HuH-7 (cell line): ENCODE measurements around the gene ATP7A.
A peak's percentile ranks its signal among the peaks of the same experiment; 100 is the strongest.
"Not testable (repeated sequence)": the region's sequence is repeated elsewhere in the genome, so short reads cannot be mapped to it uniquely, and the experiment has no call there.

Experiments used
- DNase-seq: peaks from one replicate; pipeline ENCODE4 v3.0.0; 2011; ENCODE audit warnings: low spot score

Gene ATP7A

DNA sequence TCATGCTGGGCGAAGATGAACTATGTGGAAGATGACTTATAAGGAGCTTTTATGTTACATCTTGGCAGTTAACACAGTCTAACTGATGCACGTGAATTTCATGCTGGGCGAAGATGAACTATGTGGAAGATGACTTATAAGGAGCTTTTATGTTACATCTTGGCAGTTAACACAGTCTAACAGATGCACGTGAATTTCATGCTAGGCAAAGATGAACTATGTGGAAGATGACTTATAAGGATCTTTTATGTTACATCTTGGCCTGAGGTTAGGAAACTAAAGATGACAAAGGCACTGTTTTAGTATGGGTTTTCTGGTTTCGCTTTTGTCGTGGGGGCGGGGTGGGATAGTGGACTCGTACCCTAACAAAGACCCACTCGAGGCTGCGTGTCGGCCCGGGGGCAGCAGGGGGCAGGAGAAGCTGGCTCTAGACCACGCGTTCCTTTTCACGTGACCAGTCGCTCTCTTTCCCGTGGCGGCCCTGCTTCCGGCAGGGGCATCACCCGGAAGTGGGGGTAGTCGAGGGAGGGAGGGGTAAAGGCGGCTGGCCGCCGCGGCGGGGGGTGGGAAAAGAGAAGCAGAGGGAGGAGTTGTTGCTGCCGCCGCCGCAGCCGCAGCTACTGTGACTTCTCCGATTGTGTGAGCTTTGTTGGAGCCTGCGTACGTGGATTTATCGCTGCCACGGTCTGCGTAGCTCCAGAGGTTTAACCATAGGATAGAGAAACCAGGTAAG is at the start of gene ATP7A:
Gene ATP7A, plus strand, starts transcription at position 586 of the 733 bp plus-strand sequence. CDS start 60,949 bp downstream, outside the sequence.
- peak; percentile 89 for DNase-seq

DNA sequence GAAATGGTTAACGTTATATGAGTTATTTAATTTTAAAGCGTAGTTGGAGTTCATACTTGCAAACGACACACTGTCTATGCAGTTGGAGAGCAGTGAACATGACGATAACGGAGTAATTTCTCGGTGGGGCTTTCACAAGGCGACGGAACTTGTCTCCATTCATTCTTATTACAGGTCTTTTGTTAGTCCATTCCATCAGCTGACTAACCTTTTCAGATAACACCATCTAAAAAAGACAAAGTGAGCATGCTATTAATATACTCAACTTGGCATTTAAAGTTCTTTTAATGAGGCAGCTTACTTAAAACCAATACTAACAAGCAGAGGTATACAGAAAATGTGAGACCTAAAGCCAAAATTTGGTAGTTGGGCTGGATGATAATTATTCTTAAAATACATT is 35.1 kb upstream of the ATP7A start:
- no peak for DNase-seq

DNA sequence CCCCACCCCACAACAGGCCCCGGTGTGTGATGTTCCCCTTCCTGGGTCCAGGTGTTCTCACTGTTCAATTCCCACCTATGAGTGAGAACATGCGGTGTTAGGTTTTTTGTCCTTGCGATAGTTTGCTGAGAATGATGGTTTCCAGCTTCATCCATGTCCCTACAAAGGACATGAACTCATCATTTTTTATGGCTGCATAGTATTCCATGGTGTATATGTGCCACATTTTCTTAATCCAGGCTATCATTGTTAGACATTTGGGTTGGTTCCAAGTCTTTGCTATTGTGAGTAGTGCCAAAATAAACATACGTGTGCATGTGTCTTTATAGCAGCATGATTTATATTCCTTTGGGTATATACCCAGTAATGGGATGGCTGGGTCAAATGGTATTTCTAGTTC is 29.1 kb upstream of the ATP7A start:
- DNase-seq = not testable (repeated sequence)

DNA sequence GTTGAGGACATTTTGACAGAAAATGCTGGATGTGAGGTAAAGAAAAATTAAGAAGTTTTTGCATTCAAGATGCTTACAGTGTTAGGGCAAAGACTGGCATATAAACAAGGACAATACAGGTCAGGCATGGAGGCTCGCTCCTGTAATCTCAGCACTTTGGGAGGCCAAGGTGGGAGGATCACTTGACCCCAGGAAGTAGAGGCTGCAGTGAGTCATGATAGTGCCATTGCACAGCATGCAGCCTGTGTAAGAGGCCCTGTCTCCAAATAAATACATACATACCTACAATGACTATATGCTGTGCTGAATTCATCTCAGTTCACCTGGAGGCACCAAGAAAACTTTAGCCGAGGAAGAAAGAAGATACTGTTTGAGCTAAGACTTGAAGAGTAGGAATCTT is 17.6 kb upstream of the ATP7A start:
- no peak for DNase-seq

DNA sequence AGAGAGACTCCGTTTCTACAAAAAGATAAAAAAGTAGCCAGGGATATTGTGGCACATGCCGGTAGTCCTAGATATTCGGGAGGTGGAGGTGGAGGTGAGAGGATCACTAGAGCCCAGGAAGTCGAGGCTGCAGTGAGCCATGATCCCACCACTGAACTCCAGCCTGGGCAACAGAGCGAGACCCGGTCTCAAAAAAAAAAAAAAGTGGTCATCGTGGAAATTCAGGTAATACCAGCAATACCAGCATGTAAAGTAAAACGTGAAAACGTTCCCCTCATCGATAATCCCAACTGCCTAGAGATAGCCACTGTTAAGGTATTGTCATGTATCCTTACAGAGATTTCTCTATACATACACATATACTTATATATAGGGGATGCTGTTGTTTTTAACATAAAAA is 16.8 kb upstream of the ATP7A start:
- no peak for DNase-seq

DNA sequence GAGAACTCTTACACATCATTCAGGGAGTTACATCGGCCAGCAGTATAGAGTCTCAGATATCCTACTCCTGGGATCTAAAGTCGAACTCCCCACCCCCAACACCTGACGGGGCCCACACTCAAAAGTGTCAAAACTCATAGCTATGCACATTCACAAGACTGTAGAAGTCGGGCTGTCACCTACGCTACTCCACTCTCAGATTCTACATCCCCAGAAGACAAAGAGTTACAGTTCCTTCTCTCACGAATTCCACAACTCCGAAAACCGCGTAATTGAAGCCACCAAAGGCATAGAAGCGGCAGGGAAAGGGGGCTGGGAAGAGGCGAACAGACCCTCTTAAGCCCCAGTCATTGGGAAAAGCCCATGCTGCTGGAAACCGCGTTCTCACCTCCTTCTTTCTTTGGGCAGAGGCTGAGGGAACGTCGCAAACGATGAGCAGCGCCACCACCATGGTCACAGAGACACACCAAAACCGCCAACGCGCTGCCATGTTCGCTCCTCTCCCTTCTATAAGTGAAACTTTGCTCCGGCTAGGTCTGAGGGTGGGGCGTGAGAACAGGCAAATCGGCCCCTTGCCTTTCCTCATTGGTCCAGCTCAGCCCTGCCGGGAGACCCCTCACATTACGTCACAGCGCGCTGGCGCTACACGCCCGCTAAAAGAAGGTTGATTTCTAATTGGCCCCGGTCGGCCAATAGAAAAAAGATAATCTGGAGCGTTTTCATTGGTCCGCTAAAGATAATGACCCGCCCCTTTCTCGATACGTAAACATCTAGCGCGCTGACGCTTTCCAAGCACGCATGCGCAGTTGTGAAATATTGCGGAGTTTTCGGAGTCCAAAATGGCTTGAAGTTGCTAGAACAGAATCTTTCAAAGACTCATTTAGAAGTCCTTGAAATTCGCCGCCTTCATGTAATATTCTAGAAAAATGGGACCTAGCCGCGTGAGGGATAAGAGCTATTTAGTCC is 15.3 kb upstream of the ATP7A start, which contains the start of gene MAGT1:
Gene MAGT1, minus strand, starts transcription at position 515 of the 966 bp plus-strand sequence. Its CDS starts 25 bp downstream, at position 490.
- DNase-seq = peak; percentile 82

DNA sequence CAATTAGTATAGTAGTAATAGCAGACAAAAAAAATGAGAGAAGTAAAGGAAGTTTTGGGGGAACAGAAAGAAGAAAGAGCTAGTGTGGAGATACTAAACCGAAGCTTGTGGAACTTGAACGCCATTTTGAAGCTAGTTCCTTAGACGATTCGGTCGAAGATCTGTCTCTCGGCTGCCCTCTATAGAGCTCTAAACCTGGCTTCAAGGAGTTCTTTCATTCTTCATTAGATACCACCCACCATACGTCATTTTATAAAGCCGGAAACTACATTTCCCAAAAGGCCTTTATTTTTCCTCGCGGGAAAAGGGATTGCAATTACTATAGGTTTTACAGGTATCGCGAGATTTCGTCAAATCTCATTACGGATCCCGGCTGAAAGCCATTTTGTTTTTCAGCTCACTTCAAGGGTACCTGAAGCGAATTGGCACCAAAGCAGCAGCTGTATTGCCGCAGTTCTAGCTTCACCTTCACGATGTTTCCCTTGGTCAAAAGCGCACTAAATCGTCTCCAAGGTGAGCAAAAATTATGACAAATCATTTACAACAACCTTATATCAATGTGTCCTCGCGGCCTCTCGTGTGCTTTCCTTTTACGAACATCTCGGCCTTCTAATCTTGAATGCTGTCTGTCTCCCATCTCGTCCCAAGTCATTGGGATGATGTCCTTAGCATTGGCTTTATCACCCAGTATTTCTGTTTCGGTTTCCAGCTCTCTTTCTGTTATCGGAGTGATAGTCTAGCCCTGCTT is 11.2 kb upstream of the ATP7A start, which contains the start of gene COX7B:
Gene COX7B, plus strand, starts transcription at position 388 of the 748 bp plus-strand sequence. Its CDS starts 86 bp downstream, at position 474.
- peak; percentile 57 for DNase-seq

DNA sequence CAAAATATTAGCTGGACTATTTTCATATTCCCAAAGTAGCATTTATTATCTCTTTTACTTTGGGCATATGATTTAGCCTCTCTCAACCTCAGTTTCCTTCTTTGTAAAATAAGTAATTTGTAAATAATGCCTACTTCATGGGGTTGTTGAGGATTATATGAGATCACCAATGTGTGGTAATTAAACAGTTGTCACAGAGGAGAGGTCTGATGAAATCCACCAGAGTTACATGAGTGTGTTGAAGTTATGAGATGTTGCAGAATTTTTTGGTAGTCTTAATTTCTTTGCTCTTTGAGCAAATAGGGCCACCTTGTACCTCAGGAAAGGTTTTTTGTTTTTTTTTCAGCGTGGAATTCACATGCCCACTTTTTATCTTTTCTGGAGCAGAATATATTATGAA is 9.8 kb upstream of the ATP7A start:
- DNase-seq = no peak

DNA sequence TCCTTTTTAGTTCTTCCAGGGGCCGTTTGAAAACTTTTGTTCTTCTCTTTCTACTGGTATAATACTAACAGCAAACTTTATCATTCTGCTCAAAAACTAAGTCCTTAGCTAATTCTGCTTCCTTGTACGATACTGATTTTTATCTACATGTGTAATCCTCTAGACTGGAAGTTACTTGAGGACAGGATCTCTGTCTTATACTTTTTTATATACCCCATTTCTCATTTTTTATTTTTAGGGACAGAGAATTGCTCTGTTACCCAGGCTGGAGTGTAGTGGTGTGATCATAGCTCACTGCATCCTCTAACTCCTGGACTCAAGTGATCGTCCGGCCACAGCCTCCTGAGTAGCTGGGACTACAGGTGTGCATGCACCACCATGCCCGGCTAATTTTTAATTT is 9.0 kb upstream of the ATP7A start:
- DNase-seq = no peak

DNA sequence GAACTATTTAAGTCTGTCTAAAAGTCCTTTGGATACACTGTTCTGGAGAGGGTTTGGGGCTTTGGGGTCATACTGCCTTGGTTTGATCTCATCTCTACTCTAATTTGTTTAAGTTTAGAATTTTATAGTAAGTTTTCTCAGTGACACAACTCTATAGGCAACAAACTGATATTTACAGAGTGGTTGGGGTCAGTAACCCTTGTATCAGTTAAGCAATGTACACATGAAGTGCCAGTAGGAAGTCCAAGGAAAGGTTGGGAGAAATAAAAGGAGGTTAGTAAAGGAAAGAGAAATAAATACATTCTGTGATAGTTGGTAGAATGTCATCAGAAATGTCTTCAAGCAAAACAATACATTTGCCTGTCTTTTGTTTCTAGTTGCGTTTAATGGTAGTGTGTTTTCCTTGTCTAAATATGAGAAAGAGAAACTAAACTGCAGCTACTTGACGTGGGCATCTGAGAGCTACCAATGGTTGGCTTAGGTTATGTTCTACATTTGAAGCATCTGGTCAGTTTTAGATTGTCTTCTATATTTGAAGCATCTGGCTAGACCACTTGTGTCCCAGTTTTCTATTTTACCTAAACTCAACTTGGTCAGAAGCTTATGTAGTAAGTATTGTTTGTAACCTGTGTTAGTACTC is 6.9 kb downstream of the ATP7A start:
- no peak for DNase-seq

DNA sequence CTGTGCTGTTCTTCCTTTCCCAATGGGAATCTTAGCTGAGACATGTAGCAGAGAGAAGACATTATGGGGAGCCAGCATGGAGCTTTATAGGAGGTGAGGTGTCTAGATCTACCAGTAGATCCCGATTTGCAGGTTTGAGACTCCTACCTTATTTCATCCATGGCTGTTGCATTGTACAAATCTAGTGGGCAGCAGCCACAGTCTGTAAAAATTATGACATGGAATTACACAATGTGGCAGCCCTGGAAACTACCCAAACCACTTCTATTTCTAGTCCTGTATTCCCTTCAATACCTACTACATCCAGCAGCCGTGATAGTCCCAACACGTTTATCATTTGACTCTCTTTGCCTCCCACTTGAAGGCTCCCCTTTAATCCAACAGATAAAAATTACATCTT is 8.1 kb downstream of the ATP7A start:
- DNase-seq = no peak

DNA sequence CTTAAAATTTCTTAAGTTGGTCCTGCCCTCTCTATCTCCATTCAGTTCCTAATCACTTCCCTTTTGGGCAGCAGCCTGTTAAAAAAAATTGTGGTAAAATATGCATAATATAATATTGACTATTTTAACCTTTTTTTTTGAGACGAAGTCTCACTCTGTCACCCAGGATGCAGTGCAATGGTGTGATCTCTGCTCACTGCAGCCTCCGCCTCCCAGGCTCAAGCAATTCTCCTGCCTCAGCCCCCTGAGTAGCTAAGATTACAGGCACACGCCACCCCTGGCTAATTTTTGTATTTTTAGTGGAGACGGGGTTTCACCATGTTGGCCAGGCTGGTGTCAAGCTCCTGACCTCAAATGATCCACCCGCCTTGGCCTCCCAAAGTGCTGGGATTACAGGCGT is 8.9 kb downstream of the ATP7A start:
- DNase-seq = not testable (repeated sequence)

DNA sequence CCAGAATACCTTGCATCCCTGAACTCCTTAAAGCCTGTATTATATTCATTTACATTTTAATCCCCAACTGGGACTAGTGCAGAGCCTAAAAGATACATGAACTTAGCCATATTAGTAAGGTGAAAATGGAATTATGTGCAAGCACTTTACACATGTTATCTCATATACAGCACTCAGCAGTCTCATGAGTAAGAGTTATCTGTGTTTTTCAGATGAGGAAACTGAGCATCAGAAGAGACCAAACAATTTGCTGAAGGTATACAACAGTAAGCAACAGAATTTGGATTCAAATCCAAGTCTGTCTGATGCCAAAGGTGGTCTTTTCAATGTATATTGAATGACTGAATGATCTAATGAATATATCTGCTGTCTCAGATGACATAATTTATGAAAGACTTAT is 12.3 kb downstream of the ATP7A start:
- no peak for DNase-seq

DNA sequence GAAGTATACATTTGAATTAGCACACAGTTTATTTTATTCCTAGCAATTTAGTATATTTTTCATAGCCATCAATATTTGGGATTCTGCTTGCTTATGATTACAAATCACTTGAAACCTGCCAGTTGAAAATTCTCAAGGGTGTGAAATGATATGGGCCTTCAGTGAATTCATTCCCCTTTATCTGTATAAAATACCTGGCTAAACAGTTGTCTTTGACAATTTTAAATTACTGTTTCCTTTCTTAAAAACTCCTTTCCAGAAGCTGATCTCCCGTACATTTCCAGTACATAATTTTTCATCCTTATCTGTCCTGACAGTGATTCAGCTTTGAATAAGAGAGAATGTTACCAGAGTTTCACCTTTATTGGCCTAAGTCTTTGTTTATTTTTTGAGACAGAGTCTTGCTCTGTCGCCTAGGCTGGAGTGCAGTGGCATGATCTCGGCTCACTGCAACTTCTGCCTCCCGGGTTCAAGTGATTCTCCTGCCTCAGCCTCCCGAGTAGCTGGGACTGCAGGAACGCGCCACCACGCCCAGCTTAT is 13.9 kb downstream of the ATP7A start:
- no peak for DNase-seq

DNA sequence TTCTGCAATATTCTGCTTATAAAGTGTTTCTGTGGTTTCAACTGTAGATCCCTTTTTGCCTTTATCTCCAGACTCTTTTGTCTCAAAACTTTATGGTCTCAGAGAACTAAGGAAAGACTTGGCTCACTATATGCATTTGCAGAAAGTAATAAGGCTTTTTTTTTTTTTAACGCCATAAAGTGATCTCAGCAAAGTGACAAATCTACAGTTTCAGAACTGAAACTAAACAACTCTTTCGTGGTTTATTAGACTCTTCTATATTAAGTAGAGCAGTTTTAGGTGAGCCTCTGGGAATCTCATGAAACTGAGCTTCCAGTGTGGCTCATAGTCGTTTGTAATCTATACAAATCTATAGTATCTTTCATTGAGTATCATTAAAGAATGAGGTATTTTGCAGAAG is 15.3 kb downstream of the ATP7A start:
- no peak for DNase-seq

DNA sequence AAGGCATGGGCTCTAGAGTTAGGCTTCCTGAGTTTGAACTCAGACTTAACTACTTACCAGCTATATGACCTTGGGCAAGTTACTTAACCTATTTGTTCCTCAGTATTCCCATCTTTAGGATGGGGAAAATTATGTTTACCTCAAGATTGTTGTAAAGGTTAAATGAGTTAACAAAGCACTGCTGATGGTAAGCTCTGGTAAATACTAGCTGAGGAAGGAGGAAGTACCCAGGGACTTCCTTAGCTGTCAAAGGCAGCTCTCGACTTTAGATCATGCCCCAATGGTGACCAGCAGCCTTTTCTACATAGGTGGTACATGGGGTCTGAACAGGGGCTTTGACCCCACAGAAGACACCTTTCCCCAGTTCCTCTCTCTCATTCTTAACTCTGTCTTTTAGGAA is 20.1 kb downstream of the ATP7A start:
- DNase-seq = no peak

DNA sequence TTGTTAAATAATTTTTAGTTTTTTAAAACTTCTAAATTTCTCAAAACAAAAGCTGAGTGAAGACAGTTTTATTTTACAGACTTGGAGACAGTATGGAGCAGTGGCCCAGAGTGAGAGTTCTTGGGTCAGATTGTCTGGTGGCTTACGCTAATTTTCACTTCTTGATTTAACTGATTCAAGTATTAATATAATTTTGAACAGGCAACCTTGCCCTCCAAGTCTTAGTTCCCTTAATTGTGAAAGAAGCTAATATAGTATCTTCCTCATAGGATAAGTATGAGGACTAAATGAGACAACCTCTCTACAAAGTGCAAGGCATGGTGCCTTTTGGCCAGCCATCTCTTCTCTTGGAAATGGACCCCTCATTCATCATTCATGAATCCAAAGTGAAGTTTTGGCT is 25.4 kb downstream of the ATP7A start:
- no peak for DNase-seq

DNA sequence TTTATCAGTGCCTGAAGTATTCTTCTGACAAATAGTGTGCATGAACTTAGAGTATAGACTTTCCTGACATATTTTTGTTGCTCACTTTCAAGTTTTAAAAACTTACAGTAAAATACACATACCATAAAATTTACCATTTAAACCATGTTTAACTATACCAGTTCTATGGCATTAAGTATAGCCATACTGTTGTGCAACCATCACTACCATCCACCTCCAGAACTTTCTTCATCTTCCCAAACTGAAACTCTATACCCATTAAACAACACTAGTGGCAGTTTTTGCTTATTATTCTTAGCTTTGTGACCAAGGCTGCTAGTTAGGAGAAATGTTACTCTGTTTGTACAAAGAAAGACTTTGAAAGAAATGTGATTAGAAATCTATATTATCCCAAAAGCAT is 25.8 kb downstream of the ATP7A start:
- DNase-seq = no peak

DNA sequence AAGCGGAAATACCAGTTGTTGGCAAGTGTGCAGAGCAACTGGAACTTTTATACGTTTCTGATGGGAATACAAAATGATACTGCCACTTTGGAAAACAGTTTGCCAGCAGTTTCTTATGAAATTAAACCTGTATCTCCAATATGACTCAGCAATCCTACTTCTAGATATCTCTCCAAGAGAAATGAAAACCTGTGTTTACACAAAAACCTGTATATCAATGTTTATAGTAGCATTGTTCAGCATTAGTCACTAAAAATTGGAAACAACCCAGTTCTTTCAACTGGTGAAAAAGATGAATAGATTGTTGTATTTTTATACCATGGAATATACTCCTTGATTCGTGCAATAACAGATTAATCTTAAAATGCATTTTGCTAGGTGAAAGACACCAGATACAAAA is 26.8 kb downstream of the ATP7A start:
- no peak for DNase-seq

DNA sequence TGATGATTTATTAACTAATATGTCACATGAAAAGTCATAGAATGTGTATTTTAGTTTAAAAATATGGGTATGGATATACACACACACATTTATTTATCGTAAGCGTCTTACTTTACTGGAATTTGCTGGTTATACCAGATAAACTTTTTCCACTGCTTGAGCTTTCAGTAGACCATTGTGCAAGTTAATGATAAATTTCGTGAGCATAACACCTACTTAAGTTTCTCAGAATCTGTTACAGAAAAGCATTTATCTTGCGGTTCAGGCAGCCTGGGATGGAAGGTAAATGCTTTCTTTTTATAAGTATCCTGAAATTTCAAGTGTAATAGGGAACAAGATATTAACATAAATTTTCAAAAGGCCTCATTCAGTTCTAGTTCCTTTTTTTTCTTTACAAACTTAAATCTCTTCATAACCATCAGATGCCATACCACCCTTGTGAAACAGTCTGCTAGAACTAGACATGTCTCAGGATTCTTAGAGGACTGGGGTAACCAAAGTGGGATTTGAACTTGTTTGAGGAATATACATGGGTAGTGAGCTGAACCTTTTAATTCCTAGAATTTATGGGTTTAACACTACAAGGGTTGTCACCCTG is 27.7 kb downstream of the ATP7A start:
- DNase-seq = no peak

DNA sequence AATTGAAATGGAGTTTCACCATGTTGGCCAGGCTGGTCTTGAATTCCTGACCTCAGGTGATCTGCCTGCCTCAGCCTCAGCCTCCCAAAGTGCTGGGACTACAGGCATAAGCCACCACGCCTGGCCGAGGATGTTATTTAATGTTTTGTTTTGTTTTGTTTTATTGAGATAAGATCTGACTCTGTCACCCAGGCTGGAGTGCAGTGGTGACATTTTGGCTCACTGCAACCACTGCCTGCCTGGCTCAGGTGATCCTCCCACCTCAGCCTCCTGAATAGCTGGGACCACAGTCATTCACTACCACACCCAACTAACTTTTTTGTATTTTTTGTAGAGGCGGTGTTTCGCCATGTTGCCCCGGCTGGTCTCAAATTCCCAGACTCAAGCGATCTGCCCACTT is 34.5 kb downstream of the ATP7A start:
- not testable (repeated sequence) for DNase-seq
